ENCODE results near the gene NAA38.

Gene NAA38

GRCh38 chr17:7839190-7839875 is 18.0 kb downstream of the NAA38 start:
- DNase-seq, result peak; percentile 61 to 63

GRCh38 chr17:7838090-7839075 is 19.0 kb downstream of the NAA38 start:
- DNase-seq, result peak; percentile 50 to 61

GRCh38 chr17:7837408-7838088 is 19.8 kb downstream of the NAA38 start:
- no peak for DNase-seq

GRCh38 chr17:7836596-7837407 is 20.6 kb downstream of the NAA38 start:
- DNase-seq, result peak; percentile 42 to 48

GRCh38 chr17:7835814-7836595 is 21.4 kb downstream of the NAA38 start:
- no peak for DNase-seq

GRCh38 chr17:7834957-7835813 is 22.2 kb downstream of the NAA38 start:
- DNase-seq, result peak; percentile 61 to 65

GRCh38 chr17:7834542-7834956 is 22.8 kb downstream of the NAA38 start:
- no peak for DNase-seq

GRCh38 chr17:7833795-7834541 is 23.4 kb downstream of the NAA38 start, which contains the start of gene KDM6B:
KDM6B (plus strand) TSS chr17:7834217; CDS start chr17:7845555, 11,338 bp downstream.
- peak; percentile 51 to 62 for DNase-seq

- no peak for DNase-seq
These were observed 24.2 kb downstream of the NAA38 start for GRCh38 chr17:7833011-7833794.

- no peak for DNase-seq
These were observed 24.9 kb downstream of the NAA38 start for GRCh38 chr17:7832431-7832830.

GRCh38 chr17:7831233-7831632 is 26.1 kb downstream of the NAA38 start:
- no peak for DNase-seq

- DNase-seq, result no peak
These were observed 26.7 kb downstream of the NAA38 start for GRCh38 chr17:7830616-7831015.

GRCh38 chr17:7825206-7825990 is 32.0 kb downstream of the NAA38 start:
- DNase-seq, result no peak

GRCh38 chr17:7824021-7824924 is 33.1 kb downstream of the NAA38 start:
- no peak for DNase-seq

- DNase-seq, result no peak
These were observed 33.8 kb downstream of the NAA38 start for GRCh38 chr17:7823581-7824001.

- DNase-seq, result no peak
These were observed 35.2 kb downstream of the NAA38 start for GRCh38 chr17:7822126-7822525.

GRCh38 chr17:7820231-7820630 is 37.1 kb downstream of the NAA38 start:
- no peak for DNase-seq
